Astrocyte (in vitro differentiated cells and primary cell): ENCODE data around the gene L1TD1. TPM values are rescaled to one million over a fixed set of nuclear protein-coding genes. Genes with fewer than 3 reads are reported as not detected.

Experiments used
- DNase-seq: peaks from one replicate; pipeline ENCODE4 v3.0.0-alpha.2; 2010; ENCODE audit warnings: low read depth
- FAIRE-seq: peaks from 2 replicates; lab custom pipeline; 2011; peaks lifted over from hg19 to GRCh38; lab: Jason Lieb, UNC
- H2AFZ ChIP-seq: 2 replicates; pipeline ENCODE4 v1.6.0; 2012; ENCODE audit warnings: low read depth, low read length, inconsistent platforms
- H3K27ac ChIP-seq: 2 replicates; pipeline ENCODE4 v1.5.1; 2011; ENCODE audit warnings: low read depth, low read length, inconsistent platforms
- H3K27me3 ChIP-seq: 2 replicates; pipeline ENCODE4 v1.6.0; 2011; ENCODE audit warnings: low read length, inconsistent platforms; ENCODE audit not compliant: insufficient read depth
- H3K36me3 ChIP-seq: 2 replicates; pipeline ENCODE4 v1.5.1; 2011; ENCODE audit warnings: low read length, inconsistent platforms; ENCODE audit not compliant: insufficient read depth
- H3K4me1 ChIP-seq: 2 replicates; pipeline ENCODE4 v1.5.1; 2011; ENCODE audit warnings: low read length, inconsistent platforms; ENCODE audit not compliant: insufficient read depth
- H3K4me2 ChIP-seq: 2 replicates; pipeline ENCODE4 v1.6.0; 2012; ENCODE audit warnings: low read length, inconsistent platforms
- H3K4me3 ChIP-seq: 2 replicates; pipeline ENCODE4 v1.5.1; 2011; ENCODE audit warnings: low read depth, mild to moderate bottlenecking, low read length, inconsistent platforms; ENCODE audit not compliant: insufficient read depth
- H3K79me2 ChIP-seq: 2 replicates; pipeline ENCODE4 v1.6.0; 2012; ENCODE audit warnings: mild to moderate bottlenecking, low read length, inconsistent platforms; ENCODE audit not compliant: insufficient read depth
- H3K9ac ChIP-seq: 2 replicates; pipeline ENCODE4 v1.6.0; 2012; ENCODE audit warnings: mild to moderate bottlenecking, low read length, inconsistent platforms
- H3K9me3 ChIP-seq: 2 replicates; pipeline ENCODE4 v1.5.1; 2012; ENCODE audit warnings: low read depth, mild to moderate bottlenecking, low read length, inconsistent platforms; ENCODE audit not compliant: insufficient read depth
- H4K20me1 ChIP-seq: 2 replicates; pipeline ENCODE4 v1.6.0; 2012; ENCODE audit warnings: low read length, inconsistent platforms; ENCODE audit not compliant: insufficient read depth
- H3K27ac Mint-ChIP-seq: one replicate; pipeline ENCODE4 v1.8.0; 2021; ENCODE audit warnings: mild to moderate bottlenecking, mixed read lengths; ENCODE audit not compliant: unreplicated experiment
- H3K27me3 Mint-ChIP-seq: one replicate; pipeline ENCODE4 v1.8.0; 2021; ENCODE audit warnings: low read depth, mixed read lengths; ENCODE audit not compliant: unreplicated experiment
- H3K36me3 Mint-ChIP-seq: one replicate; pipeline ENCODE4 v1.8.0; 2021; ENCODE audit warnings: low read depth, mixed read lengths; ENCODE audit not compliant: unreplicated experiment
- H3K4me1 Mint-ChIP-seq: one replicate; pipeline ENCODE4 v1.8.0; 2021; ENCODE audit warnings: low read depth, mixed read lengths; ENCODE audit not compliant: unreplicated experiment
- H3K4me3 Mint-ChIP-seq: one replicate; pipeline ENCODE4 v1.8.0; 2021; ENCODE audit warnings: mild to moderate bottlenecking, moderate library complexity, mixed read lengths; ENCODE audit not compliant: unreplicated experiment
- H3K9me3 Mint-ChIP-seq: one replicate; pipeline ENCODE4 v1.8.0; 2021; ENCODE audit warnings: mild to moderate bottlenecking, mixed read lengths; ENCODE audit not compliant: unreplicated experiment
- CTCF ChIP-seq: IDR thresholded peaks from 2 replicates; pipeline ENCODE4 v1.5.1; 2011; ENCODE audit warnings: low read depth, mild to moderate bottlenecking, inconsistent platforms, low read length, moderate library complexity; ENCODE audit not compliant: insufficient read depth
- EZH2 ChIP-seq: IDR thresholded peaks from 2 replicates; pipeline ENCODE4 v1.6.1; 2012; ENCODE audit warnings: mild to moderate bottlenecking, low read length, inconsistent platforms; ENCODE audit not compliant: insufficient read depth
- total RNA-seq: library from RNA; stranded (reverse); gene quantifications from 2 replicates; pipeline ENCODE4 v1.2.1, GENCODE V29; 2021

The L1TD1 gene
- total RNA-seq, 1 donor from 2014 or later, result 9.9 TPM

- Histone ChIP-seq H3K36me3 (no peaks in the 10 kb centered on the region), H4K20me1 (no peaks in the 10 kb centered on the region), H2AFZ (no peak overlapping the region), H3K4me1 (peaks cover 13% of the 10 kb centered on the region), H3K79me2 (no peaks in the 10 kb centered on the region), H3K27ac (no peak overlapping the region), H3K9ac (no peak overlapping the region), H3K4me3 (no peak overlapping the region), H3K27me3 (no peaks in the 10 kb centered on the region), H3K4me2 (no peak overlapping the region), H3K9me3 (no peaks in the 10 kb centered on the region)
- no peak overlapping the region for H3K27ac Mint-ChIP-seq
- DNase-seq (no peak), FAIRE-seq (no peak)
- no peaks in the 10 kb centered on the region for H3K27me3 Mint-ChIP-seq
- H3K4me3 Mint-ChIP-seq, result no peak overlapping the region
- H3K9me3 Mint-ChIP-seq, result peaks cover 1% of the 10 kb centered on the region
- TF ChIP-seq EZH2, result no peak
- no peak for TF ChIP-seq CTCF
- no peaks in the 10 kb centered on the region for H3K36me3 Mint-ChIP-seq
- H3K4me1 Mint-ChIP-seq, result peaks cover 33% of the 10 kb centered on the region
Measured at GRCh38 chr1:62228136-62228882, 33.7 kb downstream of the L1TD1 start.

- peaks cover 33% of the 10 kb centered on the region for H3K4me1 Mint-ChIP-seq
- H3K4me3 Mint-ChIP-seq, result no peak overlapping the region
- Histone ChIP-seq H3K4me3 (no peak overlapping the region), H3K36me3 (no peaks in the 10 kb centered on the region), H2AFZ (no peak overlapping the region), H3K4me2 (no peak overlapping the region), H4K20me1 (no peaks in the 10 kb centered on the region), H3K27me3 (no peaks in the 10 kb centered on the region), H3K4me1 (peaks cover 13% of the 10 kb centered on the region), H3K79me2 (no peaks in the 10 kb centered on the region), H3K9me3 (no peaks in the 10 kb centered on the region), H3K9ac (no peak overlapping the region), H3K27ac (no peak overlapping the region)
- TF ChIP-seq CTCF, result no peak
- TF ChIP-seq EZH2, result no peak
- peak overlapping the region; percentile 86 for H3K27ac Mint-ChIP-seq
- FAIRE-seq, result no peak
- H3K9me3 Mint-ChIP-seq, result peaks cover 1% of the 10 kb centered on the region
- no peak for DNase-seq
- no peaks in the 10 kb centered on the region for H3K36me3 Mint-ChIP-seq
- no peaks in the 10 kb centered on the region for H3K27me3 Mint-ChIP-seq
Measured at GRCh38 chr1:62228883-62229187, 34.2 kb downstream of the L1TD1 start.

DNA sequence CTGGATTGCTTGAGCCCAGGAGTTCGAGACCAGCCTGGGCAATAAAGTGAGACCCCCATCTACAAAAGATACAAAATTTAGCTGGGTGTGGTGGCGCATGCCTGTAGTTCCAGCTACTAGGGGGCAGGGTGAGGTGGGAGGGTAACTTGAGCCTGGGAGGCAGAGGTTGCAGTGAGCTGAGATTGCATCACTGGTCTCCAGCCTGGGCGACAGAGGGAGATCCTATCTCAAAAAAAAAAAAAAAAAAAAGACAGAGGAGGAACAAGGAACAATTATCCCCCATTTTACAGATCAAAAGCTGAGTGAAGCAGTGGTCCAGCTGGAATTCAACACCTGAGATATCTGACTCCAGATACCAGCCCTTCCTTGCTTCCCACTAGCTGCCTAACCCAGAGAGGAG is 34.8 kb downstream of the L1TD1 start:
- Mint-ChIP-seq H3K27me3 (no peaks in the 10 kb centered on the region), H3K36me3 (no peaks in the 10 kb centered on the region), H3K4me1 (peaks cover 33% of the 10 kb centered on the region), H3K27ac (peak overlapping the region; percentile 86), H3K4me3 (no peak overlapping the region), H3K9me3 (peaks cover 1% of the 10 kb centered on the region)
- Histone ChIP-seq H3K9me3 (no peaks in the 10 kb centered on the region), H3K27me3 (no peaks in the 10 kb centered on the region), H3K79me2 (no peaks in the 10 kb centered on the region), H3K36me3 (no peaks in the 10 kb centered on the region), H3K4me1 (peaks cover 13% of the 10 kb centered on the region), H3K4me3 (no peak overlapping the region), H3K9ac (no peak overlapping the region), H3K4me2 (no peak overlapping the region), H3K27ac (no peak overlapping the region), H4K20me1 (no peaks in the 10 kb centered on the region), H2AFZ (no peak overlapping the region)
- FAIRE-seq (no peak), DNase-seq (no peak)
- TF ChIP-seq EZH2 (no peak), CTCF (no peak)
